LNCaP clone FGC (cell line): ENCODE results near the gene PTPRD.

Experiments
- DNase-seq: peaks from one replicate; pipeline ENCODE4 v3.0.0-alpha.2; 2011; ENCODE audit warnings: low read depth
- H3K4me3 ChIP-seq: 2 replicates; pipeline ENCODE4 v1.5.1; 2011; ENCODE audit warnings: mild to moderate bottlenecking, low read depth, low read length, control low read depth
- CTCF ChIP-seq: IDR thresholded peaks from 2 replicates; pipeline ENCODE4 v1.5.1; 2012; ENCODE audit warnings: mild to moderate bottlenecking; ENCODE audit not compliant: control insufficient read depth, insufficient read depth; ENCODE audit errors: extremely low read depth

PTPRD gene

GRCh38 chr9:8447601-8448000, 2165.2 kb downstream of the PTPRD start:
- no peak overlapping the region for H3K4me3 ChIP-seq
- TF ChIP-seq CTCF = no peak
- DNase-seq = no peak

GRCh38 chr9:8437876-8438275, 2174.9 kb downstream of the PTPRD start:
- TF ChIP-seq CTCF = no peak
- no peak overlapping the region for H3K4me3 ChIP-seq
- DNase-seq = no peak

- DNase-seq = no peak
- TF ChIP-seq CTCF = no peak
- H3K4me3 ChIP-seq = no peak overlapping the region
Observed at GRCh38 chr9:8437259-8437658, 2175.5 kb downstream of the PTPRD start.

- no peak for TF ChIP-seq CTCF
- DNase-seq = no peak
- H3K4me3 ChIP-seq = no peak overlapping the region
Observed at GRCh38 chr9:8436786-8437185, 2176.0 kb downstream of the PTPRD start.

GRCh38 chr9:8434621-8435020, 2178.2 kb downstream of the PTPRD start:
- no peak for TF ChIP-seq CTCF
- DNase-seq = no peak
- no peak overlapping the region for H3K4me3 ChIP-seq

GRCh38 chr9:8432224-8432623, 2180.6 kb downstream of the PTPRD start:
- no peak overlapping the region for H3K4me3 ChIP-seq
- DNase-seq = no peak
- TF ChIP-seq CTCF = no peak

- no peak overlapping the region for H3K4me3 ChIP-seq
- TF ChIP-seq CTCF = no peak
- no peak for DNase-seq
Observed at GRCh38 chr9:8431505-8431904, 2181.3 kb downstream of the PTPRD start.
